IMR-90 (cell line): ENCODE data around the gene PRKCA.

Experiments used
- CEBPB ChIP-seq: IDR thresholded peaks from 2 replicates; pipeline ENCODE4 v1.6.1; 2012; ENCODE audit warnings: low read depth, low read length, improper control_type of control experiment
- CTCF ChIP-seq: conservative IDR thresholded peaks from 2 replicates; pipeline ENCODE4 v1.5.1; 2012; ENCODE audit warnings: mild to moderate bottlenecking, low read depth, low read length, improper control_type of control experiment
- FOS ChIP-seq: fragments of 150-350 bp; IDR thresholded peaks from 2 replicates; pipeline ENCODE4 v1.6.1; 2016; ENCODE audit warnings: low read depth, low read length
- MXI1 ChIP-seq: IDR thresholded peaks from 2 replicates; pipeline ENCODE4 v1.6.1; 2012; ENCODE audit warnings: low read depth, mild to moderate bottlenecking, low read length, moderate library complexity, borderline replicate concordance
- POLR2A ChIP-seq: IDR thresholded peaks from 2 replicates; pipeline ENCODE4 v1.6.1; 2012; ENCODE audit warnings: mild to moderate bottlenecking, low read depth, low read length
- RCOR1 ChIP-seq: IDR thresholded peaks from 2 replicates; pipeline ENCODE4 v1.6.1; 2012; ENCODE audit warnings: mild to moderate bottlenecking, low read length, improper control_type of control experiment; ENCODE audit not compliant: insufficient replicate concordance
- RFX5 ChIP-seq: IDR thresholded peaks from 2 replicates; pipeline ENCODE4 v1.8.0; 2012; ENCODE audit warnings: low read depth, mild to moderate bottlenecking, low read length, moderate library complexity
- SMC3 ChIP-seq: fragments of 150-350 bp; IDR thresholded peaks from 2 replicates; pipeline ENCODE4 v1.6.1; 2016; ENCODE audit warnings: low read depth, mild to moderate bottlenecking, antibody characterized with exemption, low read length, moderate library complexity
- USF2 ChIP-seq: fragments of 150-350 bp; IDR thresholded peaks from 2 replicates; pipeline ENCODE4 v1.6.1; 2017; ENCODE audit warnings: mild to moderate bottlenecking, antibody characterized with exemption, low read length, low read depth

- TF ChIP-seq CTCF, result no peak
- TF ChIP-seq FOS, result no peak
- TF ChIP-seq RCOR1, result no peak
- no peak for TF ChIP-seq POLR2A
- no peak for TF ChIP-seq USF2
- no peak for TF ChIP-seq MXI1
- TF ChIP-seq RFX5, result no peak
- no peak for TF ChIP-seq SMC3
- TF ChIP-seq CEBPB, result no peak
Observed at GRCh38 chr17:66447159-66447558, 144.7 kb downstream of the PRKCA start.
